ENCODE measurements around the gene GLCE. TPM values are rescaled to one million over a fixed set of nuclear protein-coding genes. Genes with fewer than 3 reads are reported as not detected.

The GLCE gene
- total and polyA plus RNA-seq, 9 of the 15 experiments (the other 6 are each of a cell fraction or from before 2014, with no cell fraction given), result 4.6 to 12.3 (median 10.6) TPM

DNA sequence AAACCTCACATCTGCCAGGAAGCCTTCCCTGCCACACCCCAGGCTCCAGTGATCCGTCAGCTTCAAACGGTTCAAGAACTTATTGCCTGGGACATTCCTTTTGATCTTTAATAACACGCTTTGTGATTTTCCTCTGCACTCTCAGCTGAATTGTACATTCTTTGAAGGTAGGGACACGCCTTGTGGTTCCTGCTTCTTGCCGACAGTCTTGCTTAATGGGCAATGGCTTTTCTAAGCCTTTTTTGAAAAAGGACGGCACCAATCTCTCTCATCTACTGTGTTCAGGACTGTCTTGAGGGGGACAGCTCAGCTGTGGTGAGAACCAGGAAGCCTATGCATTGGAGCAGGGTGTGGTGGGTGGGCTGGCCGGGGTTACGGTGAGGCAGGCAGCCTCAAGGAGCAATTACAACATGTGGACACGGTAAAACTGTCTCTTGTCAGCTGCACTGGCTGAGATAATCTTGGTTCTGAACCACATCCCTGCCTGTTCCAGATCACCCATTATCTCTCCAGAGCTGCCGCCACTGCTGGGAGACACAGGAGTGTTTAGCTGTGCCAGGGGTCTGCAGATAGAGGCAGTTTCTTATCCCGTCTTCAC, 46.0 kb upstream of the GLCE start (continued):
- TF ChIP-seq PURB (CRISPR knock-in tag; IDR thresholded peaks at IDR 0.05; ENCODE audit: low read depth) (no peak), RUNX1 (IDR thresholded peaks at IDR 0.05; ENCODE audit: low read depth) (no peak), PTRF (tag; IDR thresholded peaks at IDR 0.05) (no peak), XRCC5 (IDR thresholded peaks at IDR 0.05; ENCODE audit: low read depth, low read length) (no peak), POLR2AphosphoS2 (IDR thresholded peaks at IDR 0.05; ENCODE audit: low read length) (no peak), SPI1 (IDR thresholded peaks at IDR 0.05; ENCODE audit: borderline replicate concordance, low read depth, low read length) (no peak), ZNF239 (CRISPR knock-in tag; IDR thresholded peaks at IDR 0.05) (no peak), TCF7L2 (IDR thresholded peaks at IDR 0.05; ENCODE audit: low read depth, low read length) (no peak), SMAD2 (IDR thresholded peaks at IDR 0.05; ENCODE audit: low read depth, low read length) (no peak), THRAP3 (IDR thresholded peaks at IDR 0.05; ENCODE audit: borderline replicate concordance) (no peak), SLC30A9 (CRISPR knock-in tag; IDR thresholded peaks at IDR 0.05) (no peak), DDX20 (tag; IDR thresholded peaks at IDR 0.05; ENCODE audit: low read depth) (no peak), GATA2 (CRISPR knock-in tag; IDR thresholded peaks at IDR 0.05) (peak; percentile 53; the same call in 1 of the 2 replicates), KDM5B (IDR thresholded peaks at IDR 0.05; ENCODE audit: insufficient replicate concordance, low read depth, low read length) (no peak)
